ENCODE results near the gene TBC1D17.

The TBC1D17 gene

DNA sequence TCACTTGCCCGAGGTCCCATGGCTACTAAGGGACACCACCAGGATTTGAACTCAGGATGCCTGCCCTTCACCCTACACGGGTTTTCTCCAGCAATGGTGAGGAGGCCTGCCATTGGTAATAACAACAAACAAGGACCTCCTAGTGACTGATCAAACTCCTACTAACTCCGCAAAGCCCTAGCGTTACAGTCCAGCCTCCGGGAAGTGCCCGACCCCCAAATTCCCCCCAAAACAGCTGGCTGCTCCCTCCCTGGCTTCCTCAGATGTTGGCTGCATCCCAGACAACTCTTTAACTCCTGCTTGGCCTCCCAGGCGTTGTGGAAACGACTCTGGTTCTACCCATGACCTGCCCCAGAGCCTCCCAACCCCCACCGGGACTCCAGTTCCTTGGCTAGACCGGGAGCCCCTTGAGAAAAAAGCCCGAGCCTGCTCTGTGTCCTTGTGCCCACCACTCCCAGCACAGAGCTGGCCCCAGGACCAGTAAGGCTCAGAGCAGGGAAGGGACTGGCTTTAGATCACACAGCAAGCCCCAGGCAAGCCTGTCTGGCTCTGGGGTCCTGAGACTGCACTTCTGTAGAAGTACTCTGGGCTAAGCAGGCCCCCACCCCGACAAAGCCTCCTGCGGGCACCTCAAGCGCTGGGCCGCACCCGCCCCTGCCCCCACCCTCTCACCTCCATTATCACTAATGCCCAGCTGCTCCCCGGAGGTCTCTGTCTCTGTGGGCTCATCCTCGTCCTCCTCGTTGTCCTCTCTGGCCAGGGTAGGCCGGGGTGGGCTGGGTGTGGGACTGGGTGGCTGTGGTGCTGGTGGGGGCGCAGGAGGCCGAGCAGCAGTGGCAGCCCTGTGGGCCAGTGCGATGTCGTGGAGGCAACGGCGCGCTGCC lies 5.0 kb upstream of the TBC1D17 start:
- TF ChIP-seq GATA1 (IDR thresholded peaks at IDR 0.05; ENCODE audit: low read depth, low read length) (no peak), POLR2A (IDR thresholded peaks at IDR 0.05; ENCODE audit: low read length) (peak; percentile 28)
- peak; percentile 65 to 71 for DNase-seq

DNA sequence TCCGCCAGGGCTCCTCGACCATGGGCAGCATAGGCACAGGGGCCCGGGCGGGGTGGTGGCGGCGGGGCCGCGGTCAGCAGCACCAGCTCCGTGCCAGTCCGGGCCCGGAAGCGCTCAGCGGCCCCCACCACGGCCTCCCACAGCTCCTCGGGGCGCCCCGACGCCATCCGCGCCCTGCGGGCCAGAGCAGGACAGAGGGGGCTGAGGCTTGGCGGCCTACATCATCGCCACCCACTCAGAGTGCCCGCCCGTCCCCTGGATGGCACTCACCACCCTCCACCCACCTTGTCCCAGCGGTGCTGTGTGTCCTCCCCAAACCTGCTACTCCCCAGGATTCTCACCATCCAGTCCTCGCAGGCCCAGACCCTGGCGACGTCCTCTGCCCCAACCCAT lies 4.4 kb upstream of the TBC1D17 start:
- no peak for DNase-seq
- no peak for TF ChIP-seq POLR2A (IDR thresholded peaks at IDR 0.05; ENCODE audit: low read length)
- TF ChIP-seq GATA1 (IDR thresholded peaks at IDR 0.05; ENCODE audit: low read depth, low read length): no peak

DNA sequence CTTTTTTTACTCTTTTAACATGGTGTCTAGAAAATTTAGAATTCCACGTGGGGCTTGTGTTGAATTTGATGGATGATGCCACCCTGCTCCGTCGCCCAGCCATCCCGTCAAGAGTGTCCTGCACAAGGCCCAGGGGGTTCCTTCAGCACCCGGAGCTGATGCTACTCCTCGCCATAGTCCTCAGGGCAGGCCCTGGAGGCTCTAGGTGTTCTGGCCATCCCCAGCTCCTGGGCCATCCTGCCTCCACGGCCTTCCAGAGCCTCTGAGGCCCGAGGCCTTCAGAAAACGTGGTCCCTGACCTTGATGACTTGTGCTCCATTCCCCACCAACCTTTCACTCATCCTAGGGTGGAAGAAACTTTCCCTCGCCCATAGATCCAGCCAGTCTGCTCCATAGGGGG lies 3.7 kb upstream of the TBC1D17 start:
- no peak for DNase-seq
- TF ChIP-seq GATA1 (IDR thresholded peaks at IDR 0.05; ENCODE audit: low read depth, low read length): no peak

DNA sequence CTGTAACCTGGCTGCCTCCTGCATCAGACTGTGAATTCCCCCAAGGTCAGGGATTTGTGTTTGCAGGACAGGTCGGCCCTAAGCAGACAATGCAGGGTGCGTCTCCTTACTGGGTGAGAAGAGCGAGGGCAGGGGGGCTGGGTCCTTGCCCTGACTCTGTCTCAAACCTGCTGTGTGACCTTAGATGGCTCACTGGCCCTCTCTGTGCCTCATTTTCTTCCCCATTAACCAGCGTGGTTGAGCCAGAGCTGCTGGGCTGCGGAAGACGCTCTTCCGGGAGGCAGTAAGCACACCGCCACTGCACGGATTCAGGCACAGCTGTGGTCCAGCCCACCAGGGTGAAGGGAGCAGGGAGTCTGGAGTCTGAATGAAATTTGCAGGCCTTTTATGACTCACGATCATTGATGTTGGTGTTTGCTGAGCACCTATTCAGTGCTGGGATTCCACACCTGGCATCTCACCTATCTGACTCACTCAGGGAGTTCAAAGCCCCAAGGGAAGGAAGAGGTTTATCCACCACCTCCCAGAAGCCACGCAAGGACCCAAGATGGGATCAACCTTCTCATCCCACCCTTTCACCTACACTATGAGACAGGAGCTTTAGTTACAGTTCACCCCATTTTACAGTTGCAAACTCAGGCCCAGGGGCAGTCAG lies 2.9 kb upstream of the TBC1D17 start:
- no peak for TF ChIP-seq GATA1 (IDR thresholded peaks at IDR 0.05; ENCODE audit: low read depth, low read length)
- no peak for DNase-seq

DNA sequence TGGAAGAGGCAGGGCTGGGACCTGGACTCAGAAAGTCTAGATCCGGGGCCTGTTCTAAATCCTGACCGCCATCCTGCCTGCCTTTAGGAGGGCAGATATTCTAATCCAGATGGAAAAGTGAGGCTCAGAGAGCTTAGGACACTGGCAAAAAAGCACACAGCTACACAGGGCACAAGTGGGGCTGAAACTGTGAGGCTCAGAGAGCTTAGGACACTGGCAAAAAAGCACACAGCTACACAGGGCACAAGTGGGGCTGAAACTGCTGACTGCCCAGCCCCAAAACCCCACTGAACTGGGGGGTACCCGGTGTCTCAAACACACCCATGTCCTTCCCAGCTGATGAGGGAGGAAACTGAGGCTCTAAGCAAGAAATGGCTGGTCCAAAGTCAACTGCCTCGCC lies 2.3 kb upstream of the TBC1D17 start:
- no peak for DNase-seq
- TF ChIP-seq POLR2A (IDR thresholded peaks at IDR 0.05; ENCODE audit: low read length) (no peak), GATA1 (IDR thresholded peaks at IDR 0.05; ENCODE audit: low read depth, low read length) (no peak)

DNA sequence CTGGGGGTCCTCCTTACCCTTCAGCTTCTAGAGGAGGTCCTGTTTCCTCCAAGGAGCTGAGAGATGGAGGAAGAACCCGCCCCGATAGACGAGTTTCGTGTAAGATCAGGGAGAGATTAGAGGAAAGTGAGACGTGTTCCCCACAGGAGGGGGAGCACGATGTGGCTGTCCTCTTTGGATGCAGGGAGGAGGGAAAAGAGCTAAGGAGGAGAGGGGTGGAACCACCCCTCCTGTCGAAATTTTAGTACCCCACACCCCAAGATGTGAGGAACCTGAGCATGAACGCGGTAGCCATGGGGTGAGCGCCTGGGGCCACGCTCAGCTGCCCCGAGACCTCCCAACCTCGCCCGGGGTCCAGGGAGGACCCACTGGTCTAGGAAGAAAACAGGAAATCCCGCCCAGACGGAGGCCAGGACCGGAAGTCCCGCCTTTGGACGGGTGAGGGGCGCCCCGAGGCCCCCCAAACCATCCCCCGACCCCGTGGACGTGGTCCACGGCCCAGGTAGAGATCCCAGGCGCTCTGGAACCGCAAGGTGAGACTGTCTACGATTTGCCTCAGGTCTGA lies 1.6 kb upstream of the TBC1D17 start:
- DNase-seq: peak; percentile 69 to 82
- TF ChIP-seq GATA1 (IDR thresholded peaks at IDR 0.05; ENCODE audit: low read depth, low read length) (no peak), POLR2A (IDR thresholded peaks at IDR 0.05; ENCODE audit: low read length) (peak; percentile 74)

DNA sequence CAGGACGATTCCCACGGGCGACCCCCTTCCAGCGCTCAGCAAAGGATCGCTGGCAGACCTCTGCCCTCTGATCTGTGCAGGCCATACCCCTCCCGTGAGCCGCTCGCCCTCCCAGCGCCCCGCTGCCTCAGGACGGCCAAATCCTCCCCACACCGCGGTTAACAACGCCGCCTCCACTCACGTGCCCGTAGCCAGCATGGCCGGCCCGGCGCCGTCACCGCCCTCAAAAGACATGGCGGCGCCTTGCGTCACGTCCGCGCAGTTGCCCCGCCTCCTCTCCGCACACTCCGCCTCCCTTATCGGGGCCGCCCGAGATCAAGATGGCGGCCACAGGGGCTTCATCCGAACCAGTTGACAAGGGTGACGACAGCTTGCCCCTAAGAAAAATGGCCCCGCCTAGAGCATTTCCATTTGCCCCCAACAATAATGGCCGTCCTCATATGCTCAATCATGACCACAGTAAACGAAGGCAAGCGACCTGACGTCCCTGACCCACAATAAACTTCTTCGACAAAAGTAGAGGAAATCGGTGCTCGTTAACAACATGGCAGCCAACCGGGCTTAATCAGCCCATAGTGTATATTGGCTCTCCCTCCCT lies 981 bp upstream of the TBC1D17 start:
- TF ChIP-seq GATA1 (IDR thresholded peaks at IDR 0.05; ENCODE audit: low read depth, low read length) (no peak), POLR2A (IDR thresholded peaks at IDR 0.05; ENCODE audit: low read length) (peak; percentile 52)
- DNase-seq: peak; percentile 100

DNA sequence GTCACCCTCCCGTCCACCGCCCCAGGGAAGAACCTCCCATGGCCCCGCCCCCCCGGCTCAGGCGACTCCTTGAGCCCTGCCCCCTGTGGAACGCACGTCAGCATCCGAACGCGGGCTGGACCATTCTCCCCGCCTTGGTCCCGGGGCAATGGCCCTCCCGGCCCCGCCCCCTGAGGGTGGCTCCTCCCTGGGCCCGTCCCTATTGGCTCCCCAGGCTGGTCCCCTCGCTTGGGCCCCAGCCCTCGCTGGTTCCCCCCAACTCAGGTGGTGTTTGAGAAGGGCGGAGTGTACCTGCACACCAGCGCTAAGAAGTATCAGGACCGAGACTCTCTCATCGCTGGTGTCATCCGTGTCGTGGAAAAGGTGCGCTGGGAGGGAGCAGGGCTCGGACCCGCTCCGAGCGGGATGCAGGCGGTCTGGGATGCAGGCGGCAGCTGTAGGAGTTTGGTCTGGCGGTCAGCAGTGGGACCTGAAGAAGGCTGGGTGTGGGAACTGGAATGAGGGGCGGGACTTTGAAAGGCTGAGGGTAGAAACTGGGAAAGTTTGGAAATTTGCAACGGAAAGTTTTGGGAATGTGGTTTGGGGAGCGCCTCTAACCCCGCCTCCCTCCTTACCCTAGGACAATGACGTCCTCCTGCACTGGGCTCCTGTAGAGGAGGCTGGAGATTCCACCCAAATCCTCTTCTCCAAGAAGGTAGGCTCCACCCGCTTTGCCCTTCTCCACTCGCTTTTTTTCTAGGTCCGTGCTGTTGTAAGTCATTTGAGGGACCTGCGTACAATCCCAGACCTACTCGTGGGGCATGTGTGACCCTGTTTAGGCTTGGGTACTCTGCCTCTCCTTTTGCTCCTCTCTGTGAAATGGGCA lies 609 bp downstream of the TBC1D17 start:
- peak; percentile 99 to 100 for DNase-seq

DNA sequence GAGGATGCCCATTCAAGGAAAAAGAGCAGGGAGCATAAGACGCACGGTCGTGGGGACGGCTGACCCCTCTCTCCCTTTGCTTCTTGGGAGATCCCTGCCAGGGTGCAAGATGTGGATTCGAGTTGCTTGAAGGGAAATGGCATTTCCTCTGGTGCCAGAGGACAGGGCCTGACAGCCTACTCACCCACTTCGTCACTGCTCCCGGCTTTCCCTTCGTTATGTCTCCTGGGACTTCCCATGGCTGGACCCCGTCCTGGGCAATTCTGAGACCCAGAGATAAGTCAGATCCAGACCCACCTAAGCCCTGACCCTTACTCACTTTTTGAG lies 1.2 kb downstream of the TBC1D17 start:
- TF ChIP-seq GATA1 (IDR thresholded peaks at IDR 0.05; ENCODE audit: low read depth, low read length): no peak
- TF ChIP-seq POLR2A (IDR thresholded peaks at IDR 0.05; ENCODE audit: low read length): no peak
- DNase-seq: no peak

More for the DNA sequence above, 609 bp downstream of the TBC1D17 start:
- TF ChIP-seq GATA1 (IDR thresholded peaks at IDR 0.05; ENCODE audit: low read depth, low read length) (no peak), POLR2A (IDR thresholded peaks at IDR 0.05; ENCODE audit: low read length) (no peak)

DNA sequence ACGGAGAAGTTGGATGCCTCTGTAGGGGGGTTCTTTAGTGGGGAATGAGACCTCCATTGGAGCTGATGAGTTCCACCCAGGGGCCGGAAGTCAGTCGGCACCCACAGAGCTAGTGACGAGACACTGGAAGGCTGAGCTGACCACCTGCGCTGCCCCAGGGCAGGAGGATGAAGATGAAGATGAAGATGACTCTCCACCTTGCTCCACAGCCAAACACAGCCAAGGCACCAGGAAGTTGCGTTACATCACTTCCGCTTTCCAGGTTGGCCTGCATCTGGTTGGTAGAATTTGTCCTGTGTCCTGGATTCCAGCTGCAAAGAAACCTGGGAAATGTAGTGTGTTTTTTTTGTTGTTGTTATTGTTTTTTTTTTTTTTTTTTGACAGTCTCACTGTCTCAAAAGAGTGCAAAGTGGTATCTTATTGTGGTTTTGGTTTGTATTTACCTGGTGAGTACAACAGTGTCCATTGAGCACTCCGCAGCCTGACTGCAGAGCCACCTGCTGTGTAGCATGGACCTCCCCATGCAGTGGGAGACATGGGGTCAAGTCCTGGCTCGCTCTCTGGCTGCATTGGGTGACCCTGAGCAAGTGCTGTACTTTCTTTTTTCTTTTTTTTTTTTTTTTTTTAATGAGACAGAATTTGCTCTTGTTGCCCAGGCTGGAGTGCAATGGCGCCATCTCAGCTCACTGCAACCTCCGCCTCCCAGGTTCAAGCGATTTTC lies 1.9 kb downstream of the TBC1D17 start:
- TF ChIP-seq GATA1 (IDR thresholded peaks at IDR 0.05; ENCODE audit: low read depth, low read length): no peak
- TF ChIP-seq POLR2A (IDR thresholded peaks at IDR 0.05; ENCODE audit: low read length): no peak
- no peak for DNase-seq

DNA sequence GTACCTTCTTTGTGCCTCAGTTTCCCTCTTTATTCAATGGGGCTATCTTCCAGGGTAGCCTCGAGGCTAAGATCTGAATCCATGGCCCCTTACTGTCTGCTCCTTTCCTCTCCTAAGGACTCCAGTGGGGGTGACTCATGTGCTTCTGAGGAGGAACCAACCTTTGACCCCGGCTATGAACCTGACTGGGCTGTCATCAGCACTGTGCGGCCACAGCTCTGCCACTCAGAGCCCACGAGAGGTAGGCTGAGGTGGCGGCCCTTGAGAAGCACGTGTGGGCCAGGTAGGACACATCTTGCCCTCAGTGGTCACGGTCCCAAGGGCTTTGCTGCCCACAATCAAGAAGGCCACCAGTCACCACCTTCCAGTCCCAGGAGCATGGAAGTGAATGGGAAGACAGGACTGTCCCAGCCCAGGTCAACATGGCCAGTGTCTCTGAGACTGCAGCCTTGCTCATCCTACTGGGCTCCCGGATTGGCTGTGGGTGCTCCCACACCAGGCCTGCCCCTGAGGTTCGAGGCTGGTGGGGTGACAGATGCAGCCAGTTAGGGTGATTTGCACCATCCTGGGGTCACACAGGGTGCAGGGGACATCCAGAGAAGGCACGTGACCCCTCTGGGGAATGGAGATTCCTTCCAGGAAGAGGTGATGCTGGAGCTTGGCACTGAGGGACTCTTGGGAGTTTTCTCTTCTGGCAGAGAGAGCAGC lies 2.8 kb downstream of the TBC1D17 start:
- TF ChIP-seq POLR2A (IDR thresholded peaks at IDR 0.05; ENCODE audit: low read length) (no peak), GATA1 (IDR thresholded peaks at IDR 0.05; ENCODE audit: low read depth, low read length) (no peak)
- no peak for DNase-seq

DNA sequence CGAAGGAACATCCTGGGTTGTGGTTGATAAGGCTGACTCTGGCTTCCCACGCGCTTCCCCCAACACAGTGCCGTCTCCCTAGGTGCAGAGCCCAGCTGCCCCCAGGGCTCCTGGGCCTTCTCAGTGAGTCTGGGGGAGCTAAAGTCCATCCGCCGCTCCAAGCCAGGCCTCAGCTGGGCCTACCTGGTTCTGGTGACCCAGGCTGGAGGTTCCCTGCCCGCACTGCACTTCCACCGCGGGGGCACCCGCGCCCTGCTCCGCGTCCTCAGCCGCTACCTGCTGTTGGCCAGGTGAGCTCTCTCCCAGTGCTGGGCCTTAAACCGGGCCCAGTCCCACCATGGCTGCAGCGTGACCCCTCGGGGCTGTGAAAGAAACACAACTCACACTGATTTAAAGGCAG lies 3.7 kb downstream of the TBC1D17 start:
- DNase-seq: no peak
- TF ChIP-seq POLR2A (IDR thresholded peaks at IDR 0.05; ENCODE audit: low read length): no peak
- TF ChIP-seq GATA1 (IDR thresholded peaks at IDR 0.05; ENCODE audit: low read depth, low read length): no peak

Data from erythroblast (primary cell).